Measurements from ENCODE around the gene RPL7A.

- TF ChIP-seq CTCF (IDR thresholded peaks at IDR 0.05) (no peak), POLR2A (IDR thresholded peaks at IDR 0.05) (no peak)
Observed at GRCh38 chr9:133353548-133353947, 5.5 kb downstream of the RPL7A start.

Measured in uterus (tissue), 2 donors.